Esophagus (tissue), 2 donors: Measurements from ENCODE around the gene CNTROB. TPM values are rescaled to one million over a fixed set of nuclear protein-coding genes. Genes with fewer than 3 reads are reported as not detected.

ENCODE experiments used
- H3K27ac ChIP-seq, 2 donors: one replicate each; pipeline ENCODE4 v1.5.1; 2013; ENCODE audit warnings: low read depth in 2 of 2, mild to moderate bottlenecking in 2 of 2, inconsistent platforms in 1 of 2, low read length in 1 of 2, moderate library complexity in 1 of 2
- H3K27me3 ChIP-seq, 2 donors: one replicate each; pipeline ENCODE4 v1.6.1; 2013; ENCODE audit warnings: low read length in 2 of 2, control low read depth in 1 of 2, mild to moderate bottlenecking in 1 of 2; ENCODE audit not compliant: insufficient read depth in 2 of 2, control insufficient read depth in 1 of 2
- H3K36me3 ChIP-seq, 2 donors: one replicate each; pipeline ENCODE4 v1.6.1; 2013; ENCODE audit warnings: low read length in 1 of 2; ENCODE audit not compliant: control insufficient read depth in 2 of 2, insufficient read depth in 2 of 2
- H3K4me1 ChIP-seq, 2 donors: one replicate each; pipeline ENCODE4 v1.6.1; 2013; ENCODE audit warnings: low read length in 1 of 2; ENCODE audit not compliant: control insufficient read depth in 2 of 2, insufficient read depth in 2 of 2
- H3K4me3 ChIP-seq, 2 donors: one replicate each; pipeline ENCODE4 v1.5.1; 2013; ENCODE audit warnings: low read length in 2 of 2, mild to moderate bottlenecking in 2 of 2, low read depth in 1 of 2, moderate library complexity in 1 of 2
- H3K9me3 ChIP-seq, 2 donors: one replicate each; pipeline ENCODE4 v1.6.1; 2013; ENCODE audit warnings: mild to moderate bottlenecking in 2 of 2, low read depth in 1 of 2, low read length in 1 of 2, moderate library complexity in 1 of 2; ENCODE audit not compliant: control insufficient read depth in 2 of 2, insufficient read depth in 1 of 2
- WGBS, 2 donors: extraction: QIAGEN DNeasy Blood & Tissue Kit; methylation state at CpG; one replicate each; pipeline ENCODE4 v1.1.7; 2013; 5-methylcytosine and 5-hydroxymethylcytosine counted together
- polyA plus RNA-seq, 2 donors: library from polyadenylated mRNA; stranded (reverse); fragments of 200-250 nt; gene quantifications; one replicate each; pipeline ENCODE4 v1.2.3, GENCODE V29; 2013
- donor health status: healthy with polysubstance abuse.
- donor health status: Bipolar disorder and iron deficiency.

CNTROB gene
- polyA plus RNA-seq, 2 donors = 18.0 to 29.5 TPM

DNA sequence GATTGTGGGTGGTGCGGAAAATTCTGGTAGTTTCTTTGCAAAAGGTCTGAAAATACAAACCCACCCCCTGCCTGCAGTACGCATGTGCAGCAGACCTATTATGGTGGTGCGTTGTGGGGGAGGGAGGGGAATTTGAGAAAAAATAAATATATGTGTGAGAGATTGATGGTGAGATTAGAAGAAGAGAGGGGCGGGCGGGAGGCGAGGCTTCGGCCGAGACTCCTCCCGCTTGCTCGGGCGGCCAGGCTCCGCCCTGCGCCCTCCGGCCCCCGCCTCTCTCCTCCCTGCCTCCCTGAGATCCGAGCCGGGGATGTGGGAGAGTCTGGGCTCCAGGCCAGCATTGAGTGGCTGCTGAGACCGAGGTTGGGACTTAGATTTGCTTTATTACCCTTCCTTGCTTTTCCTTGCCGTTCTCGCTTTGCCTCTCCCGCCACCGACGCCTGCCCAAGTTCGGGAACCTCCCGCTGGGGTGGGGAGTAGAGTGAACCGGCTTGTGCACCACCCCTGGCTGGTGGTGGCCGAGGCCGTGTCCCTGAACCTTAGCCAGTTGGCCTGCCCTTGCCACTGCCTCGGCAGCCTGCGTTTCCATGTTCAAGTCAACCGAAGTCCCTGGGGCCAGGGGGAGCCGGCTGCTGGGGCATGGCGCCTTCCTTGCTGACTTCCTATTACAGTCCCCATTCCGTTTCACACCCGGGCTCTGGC lies 44.4 kb upstream of the CNTROB start:
- H3K36me3 ChIP-seq = peaks cover 0 to 3% of the 10 kb centered on the region in 2 donors
- H3K4me1 ChIP-seq = peaks cover 9 to 14% of the 10 kb centered on the region in 2 donors
- 0 to 1% methylated on average over 30 to 35 of the region's 35 CpGs for WGBS, 2 donors
- no peaks in the 10 kb centered on the region for H3K9me3 ChIP-seq
- peak overlapping the region; percentile 54 to 95 for H3K4me3 ChIP-seq
- peak overlapping the region; percentile 95 to 96 for H3K27ac ChIP-seq
- H3K27me3 ChIP-seq = no peaks in the 10 kb centered on the region

DNA sequence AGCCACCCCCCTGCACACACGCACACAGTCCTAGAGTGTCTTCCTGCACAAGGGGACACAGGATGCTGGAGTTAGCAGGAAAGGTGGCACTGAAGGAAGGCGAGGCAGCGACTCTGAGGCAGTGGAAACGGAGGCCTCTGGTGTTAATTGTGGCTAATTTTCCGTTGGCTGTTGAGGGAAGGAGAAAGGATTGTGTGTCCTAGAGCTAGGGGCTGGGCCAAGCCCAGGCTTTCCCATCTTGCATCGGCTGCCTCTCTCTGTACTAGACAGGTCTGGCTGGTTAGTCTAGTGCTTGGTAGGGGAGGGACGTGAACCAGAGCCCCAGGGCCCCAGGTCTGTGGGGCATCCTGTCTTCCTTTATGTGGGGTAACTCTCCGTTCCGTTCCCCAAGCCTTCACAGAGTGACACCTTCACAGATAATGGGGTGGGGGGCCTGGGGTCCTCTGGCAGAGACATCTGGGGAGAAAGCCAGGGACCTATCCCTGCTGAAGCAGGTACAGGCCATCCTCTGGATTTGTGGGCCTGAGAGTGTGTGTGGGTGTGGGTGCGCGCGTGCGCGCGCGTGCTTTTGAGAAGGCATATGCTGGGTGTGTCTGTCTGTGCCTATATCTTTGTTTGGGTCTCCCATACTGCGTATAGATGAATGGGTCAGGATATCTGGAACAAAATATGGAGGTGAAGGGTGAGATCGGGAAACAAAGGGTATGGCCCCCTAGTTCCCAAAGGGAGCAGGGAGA lies 43.7 kb upstream of the CNTROB start, which contains the start of gene CHD3:
TSS of gene CHD3 (plus strand) at position 606 of the 737 bp plus-strand sequence. CDS start 212 bp downstream, outside the sequence.
- Histone ChIP-seq H3K4me1 (peaks cover 9 to 14% of the 10 kb centered on the region in 2 donors), H3K4me3 (peak within 1 kb of the TSS; percentile 54 to 95), H3K27ac (peak within 1 kb of the TSS; percentile 95 to 96), H3K9me3 (no peaks in the 10 kb centered on the region), H3K27me3 (no peaks in the 10 kb centered on the region), H3K36me3 (peaks cover 0 to 5% of the 10 kb centered on the region in 2 donors)
- WGBS, 2 donors = 15 to 20% methylated on average over 18 of the region's 18 CpGs

DNA sequence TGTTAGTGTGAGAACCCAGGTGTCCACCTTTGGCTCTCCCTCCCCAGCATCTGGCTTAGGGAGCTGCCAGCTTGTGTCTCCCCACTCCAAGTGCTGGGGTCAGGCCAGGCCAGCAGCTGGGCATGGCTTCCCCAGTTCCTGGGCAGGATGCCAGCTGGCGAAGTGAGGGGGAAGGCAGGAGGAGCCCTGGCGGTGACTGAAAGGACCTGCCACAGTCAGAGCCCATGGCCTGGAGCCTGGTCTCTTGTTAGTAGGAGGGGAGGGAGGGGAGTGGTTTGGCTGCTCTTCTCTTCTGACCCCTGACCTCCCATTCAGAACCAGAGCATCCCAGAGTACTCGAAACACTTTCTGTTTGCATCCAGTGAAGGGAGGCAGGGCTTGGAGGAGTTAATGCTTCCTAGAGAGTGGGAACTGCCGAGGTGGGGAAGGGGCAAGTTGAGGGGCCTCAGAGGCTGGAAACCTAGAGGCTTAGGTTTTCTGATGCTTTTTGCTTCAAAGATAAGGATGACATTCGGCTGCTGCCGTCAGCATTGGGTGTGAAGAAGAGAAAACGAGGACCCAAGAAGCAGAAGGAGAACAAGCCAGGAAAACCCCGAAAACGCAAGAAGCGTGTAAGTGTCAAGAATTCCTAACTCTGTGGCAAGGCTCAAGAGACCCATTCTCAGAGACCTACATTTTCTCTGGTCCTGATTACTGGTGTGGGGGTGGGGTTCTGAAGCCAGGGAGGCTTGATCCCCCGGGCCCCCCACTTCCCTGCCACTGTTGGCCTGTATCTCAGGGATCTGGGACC lies 42.6 kb upstream of the CNTROB start:
- peak overlapping the region in 1 of 2 donors; percentile 95 for H3K4me3 ChIP-seq
- no peaks in the 10 kb centered on the region for H3K27me3 ChIP-seq
- peak overlapping the region; percentile 95 to 96 for H3K27ac ChIP-seq
- H3K9me3 ChIP-seq = no peaks in the 10 kb centered on the region
- peaks cover 4 to 14% of the 10 kb centered on the region in 2 donors for H3K36me3 ChIP-seq
- WGBS, 2 donors = 20 to 30% methylated on average over 11 of the region's 11 CpGs
- H3K4me1 ChIP-seq = peaks cover 9 to 14% of the 10 kb centered on the region in 2 donors

GRCh38 chr17:7893187-7893880 lies 38.7 kb upstream of the CNTROB start:
- Histone ChIP-seq H3K9me3 (no peaks in the 10 kb centered on the region), H3K27ac (no peak overlapping the region), H3K4me1 (peaks cover 9 to 14% of the 10 kb centered on the region in 2 donors), H3K4me3 (no peak overlapping the region), H3K36me3 (peaks cover 7 to 31% of the 10 kb centered on the region in 2 donors), H3K27me3 (no peaks in the 10 kb centered on the region)
- WGBS, 2 donors = 79 to 83% methylated on average over 15 of the region's 15 CpGs

- H3K27ac ChIP-seq = no peak overlapping the region
- peaks cover 4 to 6% of the 10 kb centered on the region in 2 donors for H3K4me1 ChIP-seq
- H3K36me3 ChIP-seq = peaks cover 7 to 39% of the 10 kb centered on the region in 2 donors
- H3K4me3 ChIP-seq = no peak overlapping the region
- WGBS, 2 donors = 87 to 90% methylated on average over 8 to 9 of the region's 9 CpGs
- no peaks in the 10 kb centered on the region for H3K9me3 ChIP-seq
- no peaks in the 10 kb centered on the region for H3K27me3 ChIP-seq
These were observed 37.8 kb upstream of the CNTROB start for GRCh38 chr17:7894226-7894625.

DNA sequence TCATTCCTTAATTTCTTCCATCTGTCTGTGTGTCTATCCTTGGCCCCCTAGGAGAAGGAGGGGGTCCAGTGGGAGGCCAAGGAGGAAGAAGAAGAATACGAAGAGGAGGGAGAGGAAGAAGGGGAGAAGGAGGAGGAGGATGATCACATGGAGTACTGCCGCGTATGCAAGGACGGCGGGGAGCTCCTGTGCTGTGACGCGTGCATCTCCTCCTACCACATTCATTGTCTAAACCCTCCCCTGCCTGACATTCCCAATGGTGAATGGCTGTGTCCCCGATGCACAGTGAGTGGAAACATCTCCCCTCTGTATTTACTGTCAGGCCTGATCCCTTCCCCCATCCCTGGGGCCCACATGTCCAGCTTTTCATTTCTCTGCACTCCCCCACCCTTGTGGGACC lies 37.1 kb upstream of the CNTROB start:
- no peak overlapping the region for H3K27ac ChIP-seq
- no peak overlapping the region for H3K4me3 ChIP-seq
- peaks cover 0 to under 1% of the 10 kb centered on the region in 2 donors for H3K4me1 ChIP-seq
- WGBS, 2 donors = 85 to 86% methylated on average over 8 of the region's 8 CpGs
- no peaks in the 10 kb centered on the region for H3K9me3 ChIP-seq
- no peaks in the 10 kb centered on the region for H3K27me3 ChIP-seq
- peaks cover 9 to 44% of the 10 kb centered on the region in 2 donors for H3K36me3 ChIP-seq

GRCh38 chr17:7897090-7897489 lies 34.9 kb upstream of the CNTROB start:
- no peaks in the 10 kb centered on the region for H3K4me1 ChIP-seq
- H3K9me3 ChIP-seq = no peaks in the 10 kb centered on the region
- 83 to 86% methylated on average over 13 of the region's 13 CpGs for WGBS, 2 donors
- H3K27me3 ChIP-seq = no peaks in the 10 kb centered on the region
- no peak overlapping the region for H3K4me3 ChIP-seq
- peaks cover 14 to 49% of the 10 kb centered on the region in 2 donors for H3K36me3 ChIP-seq
- no peak overlapping the region for H3K27ac ChIP-seq

DNA sequence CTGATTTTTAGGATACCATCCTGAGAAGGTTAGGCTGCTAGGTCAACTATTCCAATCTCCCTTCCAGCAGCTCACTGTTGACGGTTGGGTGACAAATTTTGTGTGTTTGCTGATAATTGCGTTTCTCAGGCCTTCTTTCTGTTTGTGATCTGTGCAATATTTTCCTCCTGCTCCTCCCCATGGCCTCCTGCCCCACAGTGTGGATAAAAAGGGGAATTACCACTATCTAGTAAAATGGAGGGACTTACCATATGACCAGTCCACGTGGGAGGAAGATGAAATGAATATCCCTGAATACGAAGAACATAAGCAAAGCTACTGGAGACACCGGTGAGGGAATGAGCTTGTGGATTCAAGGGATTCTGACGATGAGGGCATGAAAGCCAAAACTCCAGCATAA lies 34.2 kb upstream of the CNTROB start:
- 42 to 49% methylated on average over 6 of the region's 6 CpGs for WGBS, 2 donors
- Histone ChIP-seq H3K4me3 (no peak overlapping the region), H3K27ac (no peak overlapping the region), H3K36me3 (peaks cover 14 to 51% of the 10 kb centered on the region in 2 donors), H3K27me3 (no peaks in the 10 kb centered on the region), H3K9me3 (no peaks in the 10 kb centered on the region), H3K4me1 (no peaks in the 10 kb centered on the region)
